Activated effector memory CD4-positive, alpha-beta T cell treated with anti-CD3 and anti-CD28 coated beads, Interleukin-2, amount 50 U/mL, for 16 hours (primary cell): Measurements from ENCODE around the gene MAP3K2.
A peak's percentile ranks its signal among the peaks of the same experiment; 100 is the strongest.

ENCODE experiments used
- DNase-seq: peaks from one replicate; pipeline ENCODE4 v3.0.0-alpha.2; 2020

The MAP3K2 gene

DNA sequence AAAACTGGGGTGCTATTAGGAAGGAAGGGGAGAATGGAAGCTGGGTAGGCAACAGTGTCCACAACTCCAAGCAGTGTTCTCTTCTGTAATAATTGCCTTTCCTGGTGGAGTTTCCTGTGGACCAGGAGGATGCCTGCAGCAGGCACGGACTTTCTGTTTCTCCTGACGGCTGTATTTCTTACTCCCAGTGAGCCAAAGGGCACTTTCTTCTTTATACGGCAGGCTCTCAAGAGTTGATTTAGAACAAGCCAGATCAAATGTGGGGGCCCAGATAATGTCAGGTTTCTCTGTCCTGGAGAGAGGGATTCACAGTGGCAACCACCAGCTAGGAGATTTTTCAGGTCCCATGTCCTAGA is 17.5 kb upstream of the MAP3K2 start:
- DNase-seq = no peak

DNA sequence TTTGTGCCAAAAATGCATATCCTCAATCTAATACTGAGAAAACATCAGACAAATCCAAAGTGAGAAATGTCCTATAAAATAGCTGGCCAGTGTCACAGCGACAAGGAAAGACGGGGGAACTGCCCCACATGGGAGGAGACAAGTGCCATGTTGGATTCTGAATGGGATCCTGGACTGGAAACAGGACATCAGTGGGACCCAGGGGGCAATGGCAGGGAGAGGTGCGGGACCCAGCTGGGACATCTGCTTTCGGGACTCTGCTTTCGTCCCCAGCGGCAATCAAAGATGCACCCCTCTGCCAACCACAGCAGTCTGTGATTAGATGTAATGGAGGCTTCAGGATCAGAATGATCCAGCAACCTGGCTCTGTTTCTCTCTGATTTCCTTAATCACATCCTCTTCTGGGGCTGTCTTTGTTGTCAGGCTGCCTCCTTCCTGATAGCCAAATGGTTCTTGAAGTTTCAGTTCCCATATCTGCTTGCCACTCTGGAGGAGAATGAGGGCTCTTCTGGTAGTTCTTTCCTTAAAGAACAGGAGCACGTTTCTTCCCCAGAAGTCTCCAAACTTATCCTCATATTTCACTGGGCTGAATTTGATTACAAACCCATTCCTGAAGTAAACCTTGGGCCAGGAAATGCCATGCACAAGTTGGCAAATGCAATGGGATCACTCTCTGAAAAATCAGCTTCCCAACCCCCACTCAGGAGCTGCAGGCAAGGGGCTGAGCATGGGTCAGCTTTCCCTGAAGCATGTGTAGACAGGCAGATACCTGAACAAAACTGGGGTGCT is 16.9 kb upstream of the MAP3K2 start:
- no peak for DNase-seq

DNA sequence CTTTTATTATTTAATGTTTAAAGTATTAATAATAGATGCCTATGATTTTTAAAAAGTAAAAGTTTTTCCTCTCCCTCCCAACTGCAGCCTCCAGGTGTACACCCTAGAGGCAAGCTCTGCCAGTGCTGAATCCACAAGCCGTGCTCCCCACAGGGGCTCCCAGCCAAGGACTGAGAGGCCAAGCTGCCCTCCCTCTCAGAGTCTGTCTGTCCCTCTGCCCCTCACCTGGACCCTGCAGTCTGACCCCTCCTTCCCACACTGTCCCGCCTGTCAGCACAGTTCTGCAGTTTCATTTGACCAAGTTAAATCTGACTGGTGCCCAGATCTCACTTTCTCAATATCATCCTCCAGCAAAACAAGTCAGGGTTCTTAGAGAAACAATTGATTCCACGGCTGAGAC is 15.7 kb upstream of the MAP3K2 start:
- DNase-seq = no peak

DNA sequence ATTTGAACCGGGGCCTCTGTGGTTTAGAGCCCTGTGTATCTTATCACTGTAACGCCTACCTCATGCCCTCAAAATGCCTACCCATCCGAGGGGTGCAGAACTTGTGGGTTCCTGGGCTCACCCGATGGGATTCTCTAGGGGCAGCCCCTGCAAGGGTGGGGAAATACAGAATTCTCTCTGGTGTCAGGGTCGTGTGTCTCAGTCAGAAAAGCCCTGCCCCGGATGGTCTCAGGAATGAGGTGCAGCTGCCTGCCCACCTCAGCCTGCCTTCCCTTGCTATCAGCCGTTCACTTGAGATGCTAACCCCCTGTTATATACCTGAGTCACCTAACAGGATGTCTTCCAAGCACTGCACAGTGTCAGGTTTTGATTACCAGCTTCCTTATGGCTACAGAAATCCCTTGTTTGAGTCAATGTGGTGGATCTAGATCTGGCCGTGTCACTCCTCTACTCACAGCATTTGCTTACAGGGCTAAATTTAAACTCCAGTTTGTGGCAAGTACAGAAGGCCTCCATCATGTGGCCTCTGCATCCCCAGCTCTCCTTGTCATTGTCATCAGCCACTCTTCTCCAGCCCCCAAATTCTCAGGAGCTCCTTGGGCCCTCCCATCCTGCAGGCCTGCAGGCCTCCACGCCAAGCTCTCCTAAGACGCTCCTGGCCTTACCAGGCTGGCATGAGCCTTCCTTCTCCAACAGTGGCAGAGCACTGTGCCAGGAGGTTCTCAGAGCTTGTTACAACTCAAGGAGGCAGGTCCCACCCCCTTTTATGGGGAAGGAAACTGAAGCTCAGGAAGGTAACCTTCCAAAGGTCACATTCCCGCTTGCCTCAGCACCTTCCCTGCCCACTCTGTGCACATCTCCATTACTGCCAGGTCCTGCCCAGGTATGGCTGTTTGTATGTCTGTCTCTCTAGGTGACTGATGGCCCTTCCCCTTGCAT is 14.3 kb upstream of the MAP3K2 start:
- no peak for DNase-seq

DNA sequence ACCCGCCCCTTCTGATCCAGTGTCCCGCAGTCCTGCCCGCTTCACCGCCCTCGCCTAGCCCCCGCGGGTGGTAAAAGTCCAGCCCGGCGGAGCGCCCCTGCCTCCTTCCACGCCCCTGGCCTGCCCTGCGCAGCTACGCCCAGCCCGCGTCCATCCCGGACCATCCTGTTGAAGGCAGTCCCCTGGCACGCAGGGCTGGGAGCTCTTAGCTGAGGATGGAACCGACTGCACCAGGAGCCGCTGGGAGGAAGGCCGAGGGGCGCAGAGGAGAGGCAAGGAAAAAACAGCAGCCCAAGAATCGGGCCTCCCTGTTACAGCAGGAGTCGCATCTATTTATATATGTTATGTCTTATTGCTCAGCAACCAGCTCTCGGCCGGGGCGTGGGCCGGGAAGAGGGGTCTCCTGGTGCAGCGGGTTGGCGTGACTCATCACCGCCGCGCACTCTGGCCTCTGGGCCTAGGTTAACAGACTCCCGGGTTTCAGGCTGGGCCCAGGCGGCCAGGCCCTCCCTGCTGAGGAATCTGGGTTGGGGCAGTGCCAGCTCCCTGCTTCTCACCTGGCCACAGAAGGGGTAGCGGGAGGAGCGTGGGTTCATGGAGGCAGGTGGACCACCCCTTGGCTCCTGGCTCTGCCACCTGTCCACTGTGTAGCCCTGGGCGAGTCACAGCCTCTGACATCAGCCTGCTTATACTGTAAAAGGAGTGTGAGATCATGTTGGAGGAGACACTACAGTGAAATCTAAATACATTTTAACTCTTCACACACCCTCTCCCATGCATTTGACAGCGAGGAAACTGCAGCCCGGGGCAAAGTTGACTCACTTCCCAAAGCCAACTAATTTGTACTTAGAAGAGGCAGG is 13.4 kb upstream of the MAP3K2 start:
- no peak for DNase-seq

DNA sequence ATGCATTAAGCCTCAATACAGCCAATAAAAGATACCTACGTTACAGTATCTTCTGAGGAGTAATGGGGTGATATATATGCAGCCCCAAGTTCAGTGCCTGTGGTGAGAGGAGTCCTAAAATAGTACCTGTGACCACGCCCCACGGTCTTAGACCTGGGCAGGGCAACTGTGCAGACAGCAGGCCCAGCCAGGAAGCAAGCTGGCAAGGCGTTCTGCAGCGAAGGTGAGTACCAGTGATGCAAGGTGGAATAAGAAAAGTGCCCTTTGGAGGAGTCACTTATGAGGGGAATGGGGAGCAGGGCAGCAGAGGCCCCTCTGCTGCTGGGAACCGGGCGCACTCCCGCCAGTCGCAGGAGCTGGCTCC is 12.7 kb upstream of the MAP3K2 start:
- DNase-seq = no peak

DNA sequence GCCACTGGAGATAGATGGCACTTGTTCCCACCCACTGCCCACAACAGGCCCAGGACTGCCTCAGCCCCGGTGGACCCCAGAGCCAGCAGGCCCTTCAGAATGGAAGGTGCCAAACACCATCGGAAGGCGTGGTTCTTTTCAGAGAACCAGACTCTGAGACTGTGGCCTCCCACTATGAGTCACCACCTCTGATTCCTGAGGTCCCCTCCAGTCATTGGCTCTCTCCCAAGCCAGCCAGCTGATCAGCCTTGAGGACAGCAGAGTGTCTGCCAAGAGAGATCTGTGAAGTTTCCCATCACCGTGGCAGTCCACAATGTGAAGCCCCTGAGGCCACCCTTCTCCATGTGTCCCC is 10.4 kb upstream of the MAP3K2 start:
- peak; percentile 76 for DNase-seq

DNA sequence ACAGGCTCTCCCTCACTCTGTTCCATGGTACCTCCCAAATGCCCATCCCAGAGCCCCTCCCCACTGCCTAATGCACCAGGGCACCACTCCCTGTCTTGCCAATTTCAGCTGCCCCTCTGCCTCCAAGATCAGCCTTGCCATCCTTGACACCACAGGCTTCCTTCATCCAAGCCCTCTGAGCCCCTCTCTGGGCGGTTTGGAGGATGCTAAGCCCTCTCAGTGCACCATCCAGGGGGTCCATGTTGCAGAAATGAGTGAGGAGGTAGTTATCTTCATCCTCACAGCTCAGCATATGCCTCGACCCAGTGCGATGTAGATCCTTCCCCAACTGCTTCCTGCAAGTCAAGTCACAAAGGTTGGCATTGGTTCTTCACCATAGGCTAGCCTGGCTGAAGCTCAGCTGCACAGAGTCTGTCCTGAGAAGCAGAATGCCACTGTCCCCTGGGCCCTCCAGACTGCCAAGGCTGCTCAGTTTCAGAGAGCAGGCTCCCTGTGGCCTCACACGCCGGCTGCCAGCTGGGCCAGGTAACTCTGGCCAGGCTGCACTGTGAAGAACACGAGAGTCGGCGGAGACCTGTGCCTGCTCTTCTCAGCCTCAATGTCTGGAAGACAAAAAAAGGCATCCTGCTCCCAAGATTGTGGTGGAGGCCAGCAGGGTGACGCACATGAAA is 9.9 kb upstream of the MAP3K2 start:
- no peak for DNase-seq

DNA sequence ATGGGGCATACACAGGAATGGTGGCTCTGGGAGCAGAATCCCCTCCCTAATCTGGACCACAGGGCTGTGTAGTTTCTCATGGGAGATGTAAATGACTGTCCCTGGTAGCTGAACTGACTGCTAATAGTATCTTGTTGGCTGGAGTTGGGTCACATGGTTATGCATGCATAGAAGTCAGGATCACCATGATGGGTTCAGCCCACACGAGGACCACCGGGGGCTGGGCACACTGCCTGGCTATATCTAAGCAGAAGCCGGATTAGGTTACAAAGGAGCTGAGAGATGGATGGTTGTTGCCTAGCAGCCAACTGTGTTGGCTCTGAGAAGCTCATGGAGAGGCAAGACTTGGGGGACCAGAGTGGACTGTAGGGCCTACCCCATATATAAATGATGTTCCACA is 6.7 kb upstream of the MAP3K2 start:
- DNase-seq = no peak

DNA sequence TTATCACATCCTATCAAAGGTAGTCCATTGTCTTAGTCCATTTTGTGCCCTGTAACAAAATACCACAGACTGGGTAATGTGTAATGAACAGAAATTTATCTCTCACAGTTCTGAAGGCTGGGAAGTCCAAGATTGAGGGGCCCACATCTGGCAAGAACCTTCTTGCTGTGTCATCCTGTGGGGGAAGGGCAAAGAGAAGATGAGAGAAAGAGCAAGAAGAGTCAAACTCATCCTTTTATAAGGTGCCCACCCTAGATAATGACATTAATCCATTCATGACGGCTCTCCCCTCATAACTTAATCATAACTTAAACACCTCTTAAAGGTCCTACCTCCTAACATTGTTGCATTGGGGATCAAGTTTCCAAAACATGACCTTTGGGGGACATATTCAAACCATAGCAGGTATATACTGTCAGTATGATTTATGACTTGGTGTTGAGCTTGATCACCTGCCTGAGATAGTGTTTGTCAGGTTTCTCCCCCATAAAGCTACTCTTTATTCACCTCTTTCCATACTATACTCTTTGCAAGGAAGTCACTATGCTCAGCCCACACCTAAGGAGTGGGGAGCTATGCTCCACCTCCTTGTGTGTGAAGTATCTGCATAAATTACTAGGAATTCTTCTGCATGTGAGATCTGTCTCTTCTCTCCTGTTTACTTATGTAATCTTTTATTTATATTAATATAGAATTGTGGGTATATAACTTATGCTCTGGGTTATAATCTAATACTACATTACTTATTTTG is 5.2 kb upstream of the MAP3K2 start:
- DNase-seq = no peak

DNA sequence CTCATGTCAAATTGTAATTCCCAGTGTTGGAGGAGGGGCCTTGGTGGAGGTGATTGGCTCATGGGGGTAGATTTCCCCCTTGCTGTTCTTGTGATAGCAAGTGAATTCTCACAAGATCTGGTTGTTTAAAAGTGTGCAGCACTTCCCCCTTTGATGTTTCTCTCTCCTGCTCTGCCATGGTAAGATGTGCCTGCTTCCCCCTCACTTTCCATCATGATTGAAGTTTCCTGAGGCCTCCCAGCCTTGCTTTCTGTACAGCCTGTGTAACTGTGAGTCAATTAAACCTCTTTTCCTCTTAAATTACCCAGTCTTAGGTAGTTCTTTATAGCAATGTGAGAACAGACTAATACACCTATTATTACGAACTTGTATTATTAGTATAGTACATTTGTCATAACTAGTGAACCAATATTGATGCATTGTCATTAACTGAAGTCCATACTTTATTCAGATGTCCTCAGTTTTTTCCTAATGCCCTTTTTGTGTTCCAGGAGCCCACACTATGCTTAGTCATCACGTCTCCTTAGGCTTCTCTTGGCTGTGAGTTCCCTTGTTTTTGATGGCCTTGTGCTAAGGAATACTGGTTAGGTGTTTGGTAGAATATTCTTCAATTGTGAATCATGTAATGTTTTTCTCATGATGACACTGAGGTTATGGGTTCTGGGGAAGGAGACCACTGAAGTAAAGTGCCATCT is 4.5 kb upstream of the MAP3K2 start:
- no peak for DNase-seq

DNA sequence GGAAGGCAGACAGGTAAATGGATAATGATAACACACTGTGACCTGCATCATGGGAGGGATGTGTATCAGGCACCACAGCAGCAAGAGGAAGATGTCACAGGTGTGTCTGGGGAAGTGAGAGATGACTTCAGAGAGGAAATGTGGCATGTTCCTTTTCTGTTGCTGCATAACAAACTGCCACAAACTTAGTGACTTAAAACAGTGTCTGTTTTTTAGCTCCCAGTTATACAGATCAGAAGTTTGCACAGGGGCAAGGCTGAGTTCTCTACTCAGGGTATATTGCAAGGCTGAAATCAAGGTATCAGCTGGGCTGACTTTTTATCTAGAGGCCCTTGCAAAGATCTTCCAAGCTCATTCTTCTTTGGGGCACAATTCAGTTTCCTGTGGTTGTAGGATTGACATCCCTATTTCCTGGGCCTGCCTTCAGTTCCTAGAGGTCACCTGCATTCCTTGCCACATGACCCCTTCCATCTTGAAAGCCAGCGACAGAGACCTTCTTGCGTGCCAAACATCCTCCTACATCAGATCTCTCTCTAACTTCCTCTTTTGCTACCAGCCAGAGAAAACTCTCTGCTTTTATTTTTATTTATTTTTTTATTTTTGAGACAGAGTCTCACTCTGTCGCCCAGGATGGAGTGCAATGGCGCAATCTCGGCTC is 2.1 kb upstream of the MAP3K2 start:
- no peak for DNase-seq

DNA sequence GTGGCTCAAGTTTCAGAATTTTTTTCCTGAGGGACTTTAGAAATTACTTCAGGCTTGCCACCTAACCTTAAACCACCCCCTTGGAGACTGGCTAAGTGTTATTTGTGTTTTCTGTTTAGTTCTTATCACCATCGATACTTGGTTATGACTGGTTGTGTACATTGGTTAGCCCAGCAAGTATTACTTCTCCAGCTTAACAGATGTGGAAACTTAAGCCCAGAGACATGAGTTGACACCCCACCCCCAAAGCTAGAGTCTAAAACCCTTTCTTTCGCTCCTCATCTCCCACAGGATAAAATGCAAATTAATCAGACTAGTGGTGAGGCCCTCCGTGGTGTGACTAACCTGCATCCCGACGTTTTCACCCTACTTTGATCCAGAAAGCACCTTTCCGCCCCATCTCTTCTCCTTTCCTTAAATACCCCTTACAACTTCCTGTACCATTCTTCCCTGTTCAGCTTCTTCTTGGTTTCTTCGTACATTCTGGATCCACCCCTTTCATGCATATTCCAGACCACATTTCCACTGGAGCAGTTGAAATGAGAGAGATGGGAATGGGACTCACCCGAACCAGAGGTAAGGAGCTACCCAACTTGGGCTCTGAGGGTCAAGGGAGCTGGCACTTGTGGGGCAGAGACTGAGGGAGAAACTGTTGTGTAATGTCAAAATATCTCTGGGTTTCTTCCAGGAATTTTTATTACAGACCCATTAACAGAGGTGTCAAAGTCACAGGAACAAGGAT is 819 bp upstream of the MAP3K2 start:
- no peak for DNase-seq

DNA sequence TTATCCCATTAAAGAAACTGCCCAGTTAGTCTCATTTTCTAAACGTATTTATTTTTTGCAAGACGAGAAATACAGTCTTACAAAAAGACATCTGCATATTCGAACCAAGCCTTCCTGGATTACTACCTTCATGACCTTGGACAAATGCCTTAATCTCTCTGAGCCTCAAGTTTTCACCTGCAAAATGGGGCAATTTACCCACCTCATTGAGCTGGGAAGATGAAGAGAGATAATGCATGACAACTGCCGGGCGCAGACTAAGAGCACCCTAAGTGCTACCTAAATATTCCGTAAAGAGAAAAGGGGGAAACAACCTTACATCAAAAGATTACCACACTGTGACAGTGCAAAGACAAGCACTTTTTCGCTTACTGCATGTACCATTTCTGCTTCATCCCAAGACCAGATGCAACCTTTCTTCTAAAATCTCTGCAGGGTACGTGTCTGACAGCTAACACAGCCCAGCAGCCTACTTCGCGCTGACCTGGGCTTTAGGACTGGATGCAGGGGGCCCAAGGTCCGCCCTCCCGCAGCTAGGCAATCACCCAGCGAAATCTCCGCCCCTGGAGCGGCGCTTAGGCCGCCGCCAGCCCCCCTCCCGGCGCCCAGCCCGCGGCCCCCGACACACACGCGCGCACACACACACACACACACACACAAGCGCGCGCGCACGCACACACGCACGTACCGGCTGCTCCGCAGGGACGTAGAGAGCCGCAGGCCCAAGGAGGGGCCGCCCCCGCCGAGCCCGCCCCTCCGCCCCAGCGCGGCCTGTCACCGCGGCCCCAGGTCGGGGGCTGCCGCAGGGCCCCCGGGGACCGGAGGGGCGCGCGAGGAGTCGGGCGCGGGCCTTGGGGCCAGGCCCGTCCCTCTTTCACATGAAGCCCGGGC is 766 bp downstream of the MAP3K2 start:
- DNase-seq = peak; percentile 91

DNA sequence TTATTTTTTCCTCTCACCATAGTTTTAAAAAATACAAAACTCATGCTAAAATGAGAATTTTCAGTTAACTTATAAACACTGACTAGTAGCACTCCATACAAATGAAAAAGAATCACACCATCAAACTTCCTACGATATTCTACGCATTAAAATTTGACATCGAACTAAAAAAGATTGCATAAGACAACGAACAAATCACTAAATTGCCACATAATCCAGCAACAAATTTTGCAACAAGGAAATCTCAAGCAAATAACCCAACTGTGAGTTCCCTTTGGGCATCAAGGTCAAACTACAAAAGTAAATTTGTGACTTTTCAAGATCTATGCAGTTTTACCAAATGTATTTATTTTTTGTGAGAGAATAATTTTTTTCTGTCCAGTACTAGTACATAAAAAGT is 1.5 kb downstream of the MAP3K2 start:
- DNase-seq = no peak

DNA sequence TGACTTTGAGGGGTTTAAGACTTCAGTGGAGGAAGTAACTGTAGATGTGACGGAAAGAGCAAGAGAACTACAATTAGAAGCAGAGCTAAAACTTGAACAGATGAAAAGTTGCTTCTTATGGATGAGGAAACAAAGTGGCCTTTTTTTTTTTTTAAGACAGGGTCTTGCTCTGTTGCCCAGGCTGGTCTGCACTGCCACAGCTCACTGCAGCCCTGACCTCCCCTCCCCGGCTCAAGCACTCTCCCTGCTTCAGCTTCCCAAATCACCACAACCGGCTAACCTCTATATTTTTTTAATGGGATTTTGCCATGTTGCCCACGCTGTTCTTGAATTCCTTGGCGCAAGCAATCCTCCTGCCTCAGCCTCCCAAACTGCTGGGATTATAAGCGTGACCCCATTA is 3.2 kb downstream of the MAP3K2 start:
- no peak for DNase-seq

DNA sequence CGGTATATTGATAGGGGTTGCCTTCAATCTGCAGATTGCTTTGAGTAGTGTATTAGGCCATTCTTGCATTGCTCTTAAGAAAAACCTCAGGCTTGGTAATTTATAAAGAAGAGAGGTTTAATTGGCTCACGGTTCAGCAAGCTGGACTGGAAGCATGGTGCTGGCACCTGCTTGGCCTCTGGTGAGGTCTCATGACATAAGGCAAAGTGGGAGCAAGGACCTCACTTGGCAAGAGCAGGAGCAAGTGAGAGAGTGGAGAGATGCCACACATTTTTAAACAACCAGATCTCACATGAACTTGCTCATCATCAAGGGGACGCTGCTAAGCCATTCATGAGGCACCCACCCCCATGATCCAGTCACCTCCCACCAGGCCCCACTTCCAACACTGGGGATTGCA is 4.9 kb downstream of the MAP3K2 start:
- no peak for DNase-seq

DNA sequence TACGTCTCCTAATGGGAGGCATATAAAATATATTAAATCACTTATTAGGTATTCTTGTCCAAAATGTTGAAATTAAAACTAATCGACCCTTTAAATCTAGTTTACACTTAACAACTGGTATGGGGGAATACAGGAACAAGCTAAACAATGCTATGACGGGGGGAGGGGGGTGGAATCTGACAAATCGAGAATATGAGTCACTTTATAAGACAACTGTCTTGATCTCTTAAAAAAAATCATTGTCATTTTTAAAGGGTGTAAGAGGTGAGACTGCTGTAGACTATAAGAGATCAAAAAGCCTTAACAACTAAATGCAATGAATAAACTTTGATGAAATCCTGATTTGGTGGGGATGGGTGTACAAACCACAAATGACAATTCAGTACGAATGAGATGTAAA is 6.0 kb downstream of the MAP3K2 start:
- DNase-seq = no peak

DNA sequence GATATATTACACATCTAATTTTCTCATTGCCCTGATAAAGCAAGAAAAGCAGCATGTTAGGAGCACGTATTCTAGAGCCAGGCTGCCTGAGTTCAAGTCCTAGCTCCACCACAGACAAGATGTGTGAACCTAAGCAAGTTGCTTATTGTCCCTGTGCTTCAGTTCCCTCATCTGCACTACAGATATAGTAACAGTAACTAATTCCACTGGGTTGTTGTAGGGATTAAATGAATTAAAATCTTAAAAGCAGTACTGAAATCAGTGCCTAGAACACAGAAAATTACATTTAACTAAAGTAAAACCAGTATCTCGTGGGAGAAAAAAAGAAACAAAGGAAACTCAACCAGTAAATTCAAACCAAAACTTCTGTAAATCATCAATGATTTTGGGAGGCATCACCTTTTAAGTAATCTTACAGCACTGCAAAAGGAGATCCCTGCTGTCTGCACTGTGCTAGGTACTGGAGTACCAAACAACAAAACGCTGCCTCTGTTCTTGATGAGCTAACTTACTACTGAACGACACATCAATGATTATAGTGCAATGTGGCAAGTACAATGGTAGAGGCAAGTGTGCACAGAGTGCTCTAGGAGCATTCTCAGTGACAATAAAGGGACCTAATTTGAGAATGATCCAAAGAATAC is 7.9 kb downstream of the MAP3K2 start:
- no peak for DNase-seq
